Omental fat pad (tissue), 4 donors: Measurements from ENCODE around the gene PRRT2. TPM values are rescaled to one million over a fixed set of nuclear protein-coding genes. Genes with fewer than 3 reads are reported as not detected.
"Not testable (repeated sequence)": the region's sequence is repeated elsewhere in the genome, so short reads cannot be mapped to it uniquely, and the experiment has no call there.

Experiments used
- ATAC-seq: fragments of 150-250 bp; one replicate; pipeline ENCODE4 v1.9.1; 2016; ENCODE audit warnings: mild to moderate bottlenecking, moderate library complexity; ENCODE audit not compliant: low FRiP score
- DNase-seq: peaks from one replicate; pipeline ENCODE4 v3.0.0-alpha.2; 2019; ENCODE audit warnings: low spot score
- CTCF ChIP-seq, 3 donors: fragments of 450-650 bp; IDR thresholded peaks; one replicate each; pipeline ENCODE4 v1.5.1; 2016 to 2017; ENCODE audit warnings: antibody characterized with exemption in 3 of 3, mild to moderate bottlenecking in 3 of 3, moderate library complexity in 2 of 3
- total RNA-seq, 4 donors: library from RNA; depleted of rRNA; stranded (reverse); fragments of >200 nt; gene quantifications; one replicate each; pipeline ENCODE4 v1.1.0, GENCODE V29; 2016

Gene PRRT2
- total RNA-seq, 4 donors from 2014 or later, result 0.28 to 9.8 (median 1.0) TPM

- no peak for TF ChIP-seq CTCF (IDR thresholded peaks at IDR 0.05)
Measured at GRCh38 chr16:29826342-29826695, 14.3 kb downstream of the PRRT2 start.

GRCh38 chr16:29830774-29831173, 18.8 kb downstream of the PRRT2 start:
- no peak for TF ChIP-seq CTCF (IDR thresholded peaks at IDR 0.05)
- ATAC-seq (no peak), DNase-seq (no peak)

More at GRCh38 chr16:29826342-29826695, 14.3 kb downstream of the PRRT2 start:
- no peak for ATAC-seq
- DNase-seq, result no peak

- DNase-seq, result no peak
- no peak for ATAC-seq
- no peak for TF ChIP-seq CTCF (IDR thresholded peaks at IDR 0.05)
Measured at GRCh38 chr16:29831490-29831889, 19.5 kb downstream of the PRRT2 start.

- ATAC-seq, DNase-seq: not testable (repeated sequence)
Measured at GRCh38 chr16:29833219-29833618, 21.2 kb downstream of the PRRT2 start.

- DNase-seq (no peak), ATAC-seq (no peak)
- TF ChIP-seq CTCF (IDR thresholded peaks at IDR 0.05), result no peak
Measured at GRCh38 chr16:29834079-29834478, 22.1 kb downstream of the PRRT2 start.

- TF ChIP-seq CTCF (IDR thresholded peaks at IDR 0.05), result no peak
- ATAC-seq (no peak), DNase-seq (no peak)
Measured at GRCh38 chr16:29835926-29836325, 23.9 kb downstream of the PRRT2 start.

- TF ChIP-seq CTCF (IDR thresholded peaks at IDR 0.05), result no peak
- ATAC-seq, result no peak
- DNase-seq, result no peak
Measured at GRCh38 chr16:29836623-29837022, 24.6 kb downstream of the PRRT2 start.

GRCh38 chr16:29837841-29838240, 25.8 kb downstream of the PRRT2 start:
- TF ChIP-seq CTCF (IDR thresholded peaks at IDR 0.05), result no peak
- ATAC-seq, result no peak
- no peak for DNase-seq
